ENCODE results near the gene ASPHD2.
A peak's percentile ranks its signal among the peaks of the same experiment; 100 is the strongest.

The ASPHD2 gene, protein sequence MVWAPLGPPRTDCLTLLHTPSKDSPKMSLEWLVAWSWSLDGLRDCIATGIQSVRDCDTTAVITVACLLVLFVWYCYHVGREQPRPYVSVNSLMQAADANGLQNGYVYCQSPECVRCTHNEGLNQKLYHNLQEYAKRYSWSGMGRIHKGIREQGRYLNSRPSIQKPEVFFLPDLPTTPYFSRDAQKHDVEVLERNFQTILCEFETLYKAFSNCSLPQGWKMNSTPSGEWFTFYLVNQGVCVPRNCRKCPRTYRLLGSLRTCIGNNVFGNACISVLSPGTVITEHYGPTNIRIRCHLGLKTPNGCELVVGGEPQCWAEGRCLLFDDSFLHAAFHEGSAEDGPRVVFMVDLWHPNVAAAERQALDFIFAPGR

DNA sequence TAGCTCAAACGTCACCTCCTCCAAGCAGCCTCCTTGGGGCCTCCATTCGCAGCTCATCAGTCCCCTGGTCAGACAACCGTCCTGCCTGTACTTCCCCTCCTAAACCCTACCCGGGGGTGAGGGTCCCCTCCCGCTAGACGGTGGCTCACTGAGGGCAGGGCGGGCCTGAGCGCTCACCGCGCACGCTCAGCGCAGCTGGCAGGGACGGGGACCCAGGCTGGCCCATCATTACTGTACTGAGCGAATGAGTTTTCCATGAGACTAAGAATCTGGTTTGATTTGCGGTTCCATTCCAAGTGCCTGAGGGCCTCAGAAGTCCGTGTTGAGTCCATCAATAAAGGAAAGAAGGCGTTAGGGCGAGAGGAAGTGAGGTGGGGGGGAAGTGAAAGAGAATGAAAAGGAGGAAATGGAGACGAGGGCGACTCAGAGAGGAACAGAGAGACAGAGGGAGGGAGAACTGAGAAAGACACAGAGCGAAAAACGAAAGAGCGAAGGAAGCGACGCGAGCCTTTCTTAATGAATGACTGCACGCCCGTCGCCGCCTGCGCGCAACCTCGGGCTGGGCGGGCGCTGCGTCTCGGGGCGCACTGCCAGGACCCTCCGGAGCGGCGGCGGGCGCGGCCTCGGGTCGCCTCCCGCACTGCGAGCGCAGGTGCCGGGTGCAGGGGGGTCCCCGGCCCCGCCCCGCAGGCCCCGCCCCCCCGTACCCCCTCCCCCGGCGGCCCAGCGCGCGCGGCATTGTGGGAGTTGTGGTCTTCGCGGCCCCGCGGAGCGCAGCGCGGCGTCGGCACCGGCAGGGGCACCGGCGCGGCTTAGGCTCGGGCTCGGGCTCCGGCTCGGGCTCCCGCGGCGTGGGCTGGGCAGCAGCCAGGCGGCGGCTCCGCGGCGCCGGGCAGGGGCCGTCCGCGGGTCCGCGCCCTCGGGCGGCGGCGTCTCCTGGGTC is at the start of gene ASPHD2:
Gene ASPHD2 (plus strand): TSS at position 746 of the 943 bp plus-strand sequence. CDS start 4,356 bp downstream, outside the sequence.
- TF ChIP-seq, protein P1, sequence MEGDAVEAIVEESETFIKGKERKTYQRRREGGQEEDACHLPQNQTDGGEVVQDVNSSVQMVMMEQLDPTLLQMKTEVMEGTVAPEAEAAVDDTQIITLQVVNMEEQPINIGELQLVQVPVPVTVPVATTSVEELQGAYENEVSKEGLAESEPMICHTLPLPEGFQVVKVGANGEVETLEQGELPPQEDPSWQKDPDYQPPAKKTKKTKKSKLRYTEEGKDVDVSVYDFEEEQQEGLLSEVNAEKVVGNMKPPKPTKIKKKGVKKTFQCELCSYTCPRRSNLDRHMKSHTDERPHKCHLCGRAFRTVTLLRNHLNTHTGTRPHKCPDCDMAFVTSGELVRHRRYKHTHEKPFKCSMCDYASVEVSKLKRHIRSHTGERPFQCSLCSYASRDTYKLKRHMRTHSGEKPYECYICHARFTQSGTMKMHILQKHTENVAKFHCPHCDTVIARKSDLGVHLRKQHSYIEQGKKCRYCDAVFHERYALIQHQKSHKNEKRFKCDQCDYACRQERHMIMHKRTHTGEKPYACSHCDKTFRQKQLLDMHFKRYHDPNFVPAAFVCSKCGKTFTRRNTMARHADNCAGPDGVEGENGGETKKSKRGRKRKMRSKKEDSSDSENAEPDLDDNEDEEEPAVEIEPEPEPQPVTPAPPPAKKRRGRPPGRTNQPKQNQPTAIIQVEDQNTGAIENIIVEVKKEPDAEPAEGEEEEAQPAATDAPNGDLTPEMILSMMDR (conservative IDR thresholded peaks at IDR 0.05), result no peak

DNA sequence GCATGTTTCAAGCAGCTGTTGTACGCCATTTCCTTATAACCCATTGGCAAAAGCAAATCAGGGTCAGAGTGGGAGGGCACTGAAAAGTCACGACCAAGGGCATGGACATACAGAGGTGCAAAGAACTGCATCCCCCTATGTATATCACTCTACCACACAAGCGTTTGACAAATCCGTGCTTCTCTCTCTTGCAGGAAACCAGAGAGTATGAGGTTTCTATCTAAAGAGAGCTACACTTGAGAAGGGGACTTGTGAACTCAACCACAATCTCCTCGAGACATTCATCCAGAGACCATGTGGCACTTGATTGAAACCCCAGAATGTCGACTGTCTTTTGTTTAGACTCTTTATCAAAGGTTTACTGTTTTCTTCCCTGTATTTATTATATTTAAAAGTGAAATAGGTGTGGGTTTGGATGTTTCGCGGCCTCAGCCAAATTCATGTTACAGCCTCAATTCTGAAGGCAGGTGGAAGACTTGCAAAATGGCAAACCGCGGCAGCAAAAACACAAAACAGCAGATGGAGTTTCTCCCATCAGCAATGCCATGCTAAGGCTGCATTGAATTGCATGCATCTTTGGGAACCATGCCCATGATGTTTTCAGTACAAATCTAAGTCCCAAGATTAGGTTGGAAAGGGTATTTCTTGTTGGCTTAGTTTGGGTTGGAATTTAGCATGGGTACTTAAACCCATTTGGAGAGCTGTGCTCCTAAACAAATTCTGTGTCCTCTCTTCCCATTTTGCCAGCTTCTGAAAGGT is 48.8 kb upstream of the ASPHD2 start:
- TF ChIP-seq, protein P1 (conservative IDR thresholded peaks at IDR 0.05), result no peak
- no peak overlapping the region for H3K27ac ChIP-seq

More for the DNA sequence above, at the start of gene ASPHD2:
- peak within 1 kb of the TSS; percentile 60 for H3K27ac ChIP-seq

DNA sequence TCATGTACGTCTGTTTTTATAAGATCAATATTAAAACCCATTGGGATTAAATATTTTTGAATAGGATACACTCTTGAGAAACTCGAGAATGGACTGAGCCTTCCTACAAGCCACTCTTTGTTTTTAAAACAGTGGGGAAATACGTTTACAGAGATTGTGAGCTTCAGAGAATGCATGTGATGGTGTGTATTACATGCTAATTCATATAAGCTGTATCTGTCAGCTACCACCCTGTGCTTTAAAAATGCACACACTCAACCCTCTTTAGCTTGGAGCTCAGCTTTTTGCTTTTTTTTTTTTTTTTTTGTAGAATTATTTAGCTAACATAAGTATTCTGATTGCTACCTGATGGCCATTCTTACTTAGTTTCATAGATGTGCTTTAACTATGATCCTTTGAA is 46.3 kb upstream of the ASPHD2 start:
- no peak overlapping the region for H3K27ac ChIP-seq
- TF ChIP-seq, protein P1 (conservative IDR thresholded peaks at IDR 0.05), result no peak

DNA sequence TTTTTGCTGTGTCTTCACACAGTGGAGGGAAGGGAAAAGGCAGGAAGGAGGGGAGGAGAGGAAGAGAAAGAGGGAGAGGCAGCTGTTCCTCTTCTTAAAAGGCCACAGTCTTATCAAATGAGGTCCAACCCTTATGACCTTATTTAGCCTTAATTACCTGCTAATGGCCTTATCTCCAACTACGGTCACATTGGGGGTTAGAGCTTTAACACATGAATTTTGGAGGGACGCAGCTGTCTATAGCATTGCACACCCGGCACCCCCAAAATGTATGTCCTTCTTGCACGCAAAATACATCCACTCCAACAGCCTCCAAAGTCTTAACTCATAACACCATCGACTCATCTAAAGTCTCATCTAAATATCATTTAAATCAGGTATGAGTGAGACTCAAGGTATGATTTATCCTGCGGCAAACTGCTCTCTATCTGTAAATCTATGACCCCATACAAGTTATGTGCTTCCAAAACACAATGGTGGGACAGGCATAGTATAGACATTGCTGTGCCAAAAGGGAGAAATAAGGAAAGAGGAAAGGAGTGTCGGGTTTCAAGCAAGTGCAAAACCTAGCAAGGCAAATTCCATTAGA is 45.0 kb upstream of the ASPHD2 start:
- no peak overlapping the region for H3K27ac ChIP-seq
- TF ChIP-seq, protein P1 (conservative IDR thresholded peaks at IDR 0.05), result no peak

DNA sequence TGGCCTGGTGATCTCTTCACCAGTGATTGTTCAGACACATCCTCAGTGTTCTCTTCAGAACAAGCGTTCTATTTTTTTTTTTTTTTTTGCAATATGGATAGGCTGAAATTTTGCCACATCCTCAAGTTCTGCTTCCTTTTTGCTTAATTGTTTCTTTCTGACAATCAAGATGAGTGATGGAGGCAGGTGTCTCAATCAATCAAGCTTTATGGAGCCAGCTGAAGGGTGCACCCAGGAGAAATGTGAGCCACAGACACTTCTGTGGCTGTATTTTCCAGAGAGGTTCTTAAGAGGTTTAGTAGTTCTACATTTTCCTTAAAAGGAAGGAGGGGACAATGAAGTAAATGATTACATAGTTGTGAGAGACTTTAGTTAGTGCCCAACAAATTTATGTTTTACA is 43.9 kb upstream of the ASPHD2 start:
- TF ChIP-seq, protein P1 (conservative IDR thresholded peaks at IDR 0.05), result no peak
- no peak overlapping the region for H3K27ac ChIP-seq

DNA sequence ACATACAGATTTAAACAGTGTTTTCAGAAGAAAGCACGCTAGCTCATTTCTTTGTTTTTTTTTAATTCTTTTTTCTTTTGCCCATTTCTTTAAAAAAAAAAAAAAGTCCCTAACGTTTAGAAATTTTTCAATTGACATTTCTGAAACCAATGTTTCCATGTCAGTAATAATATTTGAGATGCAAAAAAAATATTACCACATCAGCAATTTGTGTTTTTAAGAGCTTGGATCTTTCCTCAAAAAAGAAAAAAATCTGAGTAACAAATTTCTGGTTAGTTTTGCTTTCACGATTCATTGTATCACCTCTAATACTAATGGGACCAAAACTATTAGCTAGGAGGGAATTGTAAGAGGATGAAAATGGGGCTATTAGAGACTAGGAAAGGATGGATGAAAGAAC is 39.9 kb upstream of the ASPHD2 start:
- no peak overlapping the region for H3K27ac ChIP-seq
- TF ChIP-seq, protein P1 (conservative IDR thresholded peaks at IDR 0.05), result no peak

Measured in VCaP (cell line).